ENCODE data around the gene MICALL2.

DNA sequence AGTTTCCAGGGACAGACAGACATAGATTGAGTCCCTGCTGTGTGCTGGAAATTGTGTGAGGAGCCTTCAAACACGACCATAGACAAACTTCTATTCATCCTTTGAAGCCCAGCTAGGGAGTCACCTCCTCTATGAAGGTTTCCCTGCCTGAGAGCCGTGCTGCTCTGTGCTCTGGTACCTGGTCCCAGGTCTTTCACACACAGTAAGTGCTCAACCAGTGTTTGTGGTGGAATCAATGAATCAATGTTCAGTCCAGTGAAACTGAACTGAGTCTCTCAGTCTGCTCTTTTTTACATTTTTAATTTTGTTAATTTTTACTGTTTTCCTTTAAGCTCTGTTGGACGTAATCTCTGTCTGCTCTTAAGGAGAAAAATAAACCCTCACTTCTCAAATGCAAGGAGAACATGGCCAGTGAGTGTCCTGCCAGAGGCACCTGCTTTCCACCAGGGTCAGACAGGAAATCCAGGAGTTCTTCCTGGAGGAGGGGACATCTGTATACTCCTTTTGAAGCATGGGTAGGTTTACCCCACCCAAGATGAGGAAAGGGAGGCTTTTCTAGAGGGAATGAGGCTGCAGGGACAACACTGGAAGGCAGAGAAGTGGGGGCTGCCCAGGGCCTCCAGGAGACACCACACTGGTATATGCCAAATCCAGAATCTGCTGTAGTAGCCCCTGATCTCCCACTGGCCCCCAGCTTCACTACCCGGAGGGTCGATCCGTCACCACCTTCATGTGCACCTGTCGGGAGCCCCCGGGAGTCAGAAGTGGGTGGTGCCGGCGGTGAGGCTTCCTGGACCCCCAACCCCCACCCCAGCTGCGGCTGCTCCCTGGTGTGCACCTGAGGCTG, 56.3 kb downstream of the MICALL2 start:
- no peak for TF ChIP-seq CTCF (IDR thresholded peaks at IDR 0.05)
- no peak for TF ChIP-seq POLR2A (IDR thresholded peaks at IDR 0.05)
